ENCODE results near the gene NADSYN1.

NADSYN1 gene

DNA sequence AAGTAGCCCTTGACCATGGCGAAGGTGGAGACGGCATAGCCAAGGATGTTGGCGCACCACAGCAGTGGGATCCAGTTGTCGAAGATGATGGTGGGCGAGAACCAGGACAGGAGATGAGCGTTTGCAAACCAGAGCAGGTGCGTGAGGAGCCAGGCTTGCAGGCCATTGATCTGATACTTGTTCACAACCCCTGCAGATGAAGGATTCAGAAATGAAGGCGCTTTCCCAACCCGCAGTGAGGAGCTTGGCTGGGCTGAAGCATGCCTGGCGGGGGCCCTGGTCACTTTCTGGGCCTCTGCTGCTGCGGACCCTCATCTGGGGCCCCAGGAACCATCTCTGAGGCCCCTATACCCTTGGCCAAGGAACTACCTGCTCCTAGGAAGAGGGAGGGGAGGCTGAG lies 11.8 kb upstream of the NADSYN1 start:
- H3K4me1 Mint-ChIP-seq = no peaks in the 10 kb centered on the region
- peaks cover 49% of the 10 kb centered on the region for H3K36me3 Mint-ChIP-seq (ENCODE audit: low read depth)
- H3K27ac Mint-ChIP-seq = no peak overlapping the region
- H3K27me3 Mint-ChIP-seq (ENCODE audit: low read depth) = no peaks in the 10 kb centered on the region
- peaks cover 3% of the 10 kb centered on the region for H3K9me3 Mint-ChIP-seq
- TF ChIP-seq, protein P1, sequence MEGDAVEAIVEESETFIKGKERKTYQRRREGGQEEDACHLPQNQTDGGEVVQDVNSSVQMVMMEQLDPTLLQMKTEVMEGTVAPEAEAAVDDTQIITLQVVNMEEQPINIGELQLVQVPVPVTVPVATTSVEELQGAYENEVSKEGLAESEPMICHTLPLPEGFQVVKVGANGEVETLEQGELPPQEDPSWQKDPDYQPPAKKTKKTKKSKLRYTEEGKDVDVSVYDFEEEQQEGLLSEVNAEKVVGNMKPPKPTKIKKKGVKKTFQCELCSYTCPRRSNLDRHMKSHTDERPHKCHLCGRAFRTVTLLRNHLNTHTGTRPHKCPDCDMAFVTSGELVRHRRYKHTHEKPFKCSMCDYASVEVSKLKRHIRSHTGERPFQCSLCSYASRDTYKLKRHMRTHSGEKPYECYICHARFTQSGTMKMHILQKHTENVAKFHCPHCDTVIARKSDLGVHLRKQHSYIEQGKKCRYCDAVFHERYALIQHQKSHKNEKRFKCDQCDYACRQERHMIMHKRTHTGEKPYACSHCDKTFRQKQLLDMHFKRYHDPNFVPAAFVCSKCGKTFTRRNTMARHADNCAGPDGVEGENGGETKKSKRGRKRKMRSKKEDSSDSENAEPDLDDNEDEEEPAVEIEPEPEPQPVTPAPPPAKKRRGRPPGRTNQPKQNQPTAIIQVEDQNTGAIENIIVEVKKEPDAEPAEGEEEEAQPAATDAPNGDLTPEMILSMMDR (IDR thresholded peaks at IDR 0.05; ENCODE audit: unreplicated experiment in 3 of 3) = no peak
- H3K4me3 Mint-ChIP-seq = no peak overlapping the region

DNA sequence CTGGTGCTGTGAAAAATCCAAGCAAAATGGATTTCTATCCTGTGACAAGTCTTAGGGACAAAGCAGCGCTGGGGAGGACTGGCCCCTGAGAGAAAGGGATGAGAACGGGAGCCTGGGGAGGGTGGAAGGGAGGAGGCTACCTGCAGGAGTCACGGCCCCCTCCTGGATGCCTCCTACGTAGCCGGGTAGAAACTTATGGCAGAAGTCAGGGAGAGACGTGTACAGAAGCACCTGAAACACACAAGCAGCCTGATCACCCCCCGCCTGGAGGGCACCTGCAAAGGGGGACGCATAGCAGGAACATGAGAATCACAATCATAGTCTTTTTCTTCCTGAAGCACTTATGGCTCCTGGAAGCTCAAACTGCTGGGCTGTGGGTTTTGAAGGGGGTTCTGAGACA lies 10.9 kb upstream of the NADSYN1 start:
- Mint-ChIP-seq H3K27me3 (ENCODE audit: low read depth) (no peaks in the 10 kb centered on the region), H3K27ac (no peak overlapping the region), H3K4me1 (peaks cover 4% of the 10 kb centered on the region), H3K4me3 (no peak overlapping the region), H3K36me3 (ENCODE audit: low read depth) (peaks cover 54% of the 10 kb centered on the region), H3K9me3 (peaks cover 3% of the 10 kb centered on the region)
- TF ChIP-seq, protein P1 (IDR thresholded peaks at IDR 0.05; ENCODE audit: unreplicated experiment in 3 of 3) = no peak

DNA sequence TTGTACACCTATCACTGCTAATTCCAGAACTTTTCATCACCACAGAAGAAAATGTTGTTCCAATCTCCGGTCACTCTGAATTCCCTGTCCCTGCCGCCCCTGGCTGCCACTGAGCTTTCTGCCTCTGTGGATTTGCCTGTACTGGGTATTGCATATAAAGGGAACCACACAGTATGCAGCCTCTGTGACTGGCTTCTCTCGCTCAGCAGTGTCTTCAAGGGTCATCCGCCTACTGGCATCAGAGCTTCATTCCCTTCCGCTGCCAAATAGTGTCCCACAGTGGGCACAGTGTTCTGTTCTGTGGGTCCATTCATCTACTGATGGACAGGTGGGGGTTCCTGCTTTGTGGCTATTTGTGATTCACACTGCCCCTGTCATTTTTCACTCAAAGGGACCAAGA lies 10.1 kb upstream of the NADSYN1 start:
- peaks cover 54% of the 10 kb centered on the region for H3K36me3 Mint-ChIP-seq (ENCODE audit: low read depth)
- TF ChIP-seq, protein P1 (IDR thresholded peaks at IDR 0.05; ENCODE audit: unreplicated experiment in 3 of 3) = no peak
- H3K27me3 Mint-ChIP-seq (ENCODE audit: low read depth) = no peaks in the 10 kb centered on the region

DNA sequence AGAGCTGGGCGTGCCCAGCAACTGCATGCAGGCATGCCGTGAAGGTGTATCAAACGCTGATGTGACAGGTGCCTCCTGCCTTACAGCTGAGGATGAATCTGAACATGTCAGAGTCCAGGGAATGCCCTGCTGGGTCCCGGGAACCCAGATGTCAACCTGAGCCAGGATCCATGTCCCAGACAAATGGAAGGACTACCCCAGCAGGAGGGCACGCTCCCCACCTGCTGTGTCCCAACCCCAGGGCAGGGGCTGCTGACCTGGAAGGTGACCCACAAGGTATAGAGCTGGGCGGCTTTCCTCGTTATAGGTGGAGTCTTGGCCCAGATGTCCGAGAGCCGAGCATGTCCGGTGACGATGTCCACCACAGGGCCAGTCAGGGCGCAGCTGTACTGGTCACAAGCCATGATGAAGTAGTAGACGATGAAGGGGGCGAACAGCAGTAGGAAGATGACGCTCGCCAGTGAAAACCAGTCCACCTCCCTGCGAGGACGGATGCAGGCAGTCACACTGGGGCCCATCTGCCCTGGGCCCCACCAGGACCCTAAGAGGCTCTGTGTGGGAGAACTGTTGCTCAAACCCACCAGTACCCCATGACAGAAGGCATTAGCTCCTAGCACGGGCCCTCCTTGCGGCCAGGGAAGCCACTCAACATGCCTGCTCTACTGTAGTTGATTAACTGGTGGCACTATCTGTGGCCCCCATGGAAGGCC lies 9.1 kb upstream of the NADSYN1 start:
- TF ChIP-seq, protein P1 (IDR thresholded peaks at IDR 0.05; ENCODE audit: unreplicated experiment in 3 of 3) = no peak
- H3K4me3 Mint-ChIP-seq = no peak overlapping the region
- peaks cover 11% of the 10 kb centered on the region for H3K4me1 Mint-ChIP-seq
- no peaks in the 10 kb centered on the region for H3K27me3 Mint-ChIP-seq (ENCODE audit: low read depth)
- peaks cover 51% of the 10 kb centered on the region for H3K36me3 Mint-ChIP-seq (ENCODE audit: low read depth)
- peaks cover 3% of the 10 kb centered on the region for H3K9me3 Mint-ChIP-seq
- no peak overlapping the region for H3K27ac Mint-ChIP-seq

More for the DNA sequence above, 10.1 kb upstream of the NADSYN1 start:
- Mint-ChIP-seq H3K9me3 (peaks cover 3% of the 10 kb centered on the region), H3K4me1 (peaks cover 10% of the 10 kb centered on the region), H3K4me3 (no peak overlapping the region), H3K27ac (no peak overlapping the region)

DNA sequence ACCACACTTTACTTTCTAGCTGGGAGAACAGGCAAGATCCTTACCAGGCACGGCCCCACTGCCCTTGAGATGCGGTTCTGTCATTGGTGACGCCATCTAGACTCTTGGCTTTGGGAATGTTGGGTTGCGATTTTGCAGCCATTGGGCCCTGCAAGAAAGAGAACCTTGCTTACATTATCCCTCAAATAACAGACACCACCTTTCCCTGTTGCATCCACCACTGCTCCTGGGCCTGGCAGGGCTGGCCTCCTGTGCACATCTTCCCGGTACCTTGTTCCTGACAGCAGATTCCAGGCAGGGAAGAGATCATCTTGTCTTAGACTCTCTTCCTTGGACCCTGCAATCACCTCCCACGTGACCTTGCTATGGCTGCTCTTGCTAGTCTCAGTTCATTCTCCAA lies 8.2 kb upstream of the NADSYN1 start:
- Mint-ChIP-seq H3K4me1 (peaks cover 20% of the 10 kb centered on the region), H3K4me3 (no peak overlapping the region), H3K27ac (no peak overlapping the region), H3K27me3 (ENCODE audit: low read depth) (no peaks in the 10 kb centered on the region), H3K36me3 (ENCODE audit: low read depth) (peaks cover 50% of the 10 kb centered on the region), H3K9me3 (peaks cover 3% of the 10 kb centered on the region)
- TF ChIP-seq, protein P1 (IDR thresholded peaks at IDR 0.05; ENCODE audit: unreplicated experiment in 3 of 3) = no peak

DNA sequence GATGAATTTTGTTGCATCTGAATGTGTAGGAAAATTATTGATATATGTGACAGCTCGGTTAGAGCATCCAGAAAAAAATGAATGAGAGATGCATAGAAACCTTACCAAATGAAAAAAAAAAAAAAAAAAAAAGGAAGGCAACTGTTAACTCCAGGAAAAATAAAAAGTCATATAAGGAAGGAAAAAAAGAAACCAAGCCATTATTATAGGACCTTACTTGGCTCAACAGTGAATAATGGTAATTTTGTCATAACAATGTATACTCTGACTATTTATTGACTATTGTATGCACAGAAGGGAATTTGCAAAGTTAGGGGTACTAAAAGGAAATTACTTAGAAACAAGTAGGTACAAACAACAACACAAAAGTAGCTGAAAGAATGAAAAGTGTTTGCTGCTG lies 6.9 kb upstream of the NADSYN1 start:
- Mint-ChIP-seq H3K4me1 (peaks cover 30% of the 10 kb centered on the region), H3K9me3 (peaks cover 3% of the 10 kb centered on the region), H3K27ac (no peak overlapping the region), H3K27me3 (ENCODE audit: low read depth) (no peaks in the 10 kb centered on the region), H3K4me3 (peak overlapping the region; percentile 89 to 93 (median 92)), H3K36me3 (ENCODE audit: low read depth) (peaks cover 40% of the 10 kb centered on the region)
- TF ChIP-seq, protein P1 (IDR thresholded peaks at IDR 0.05; ENCODE audit: unreplicated experiment in 3 of 3) = no peak

Data from nephron (organoid).